Mesothelial cell of epicardium (in vitro differentiated cells): ENCODE data around the gene UCHL1. TPM values are rescaled to one million over a fixed set of nuclear protein-coding genes. Genes with fewer than 3 reads are reported as not detected.

Experiments
- DNase-seq, 2 experiments: peaks; one replicate each; pipeline ENCODE4 v3.0.0; 2021; ENCODE audit warnings: low spot score in 2 of 2; ENCODE audit not compliant: unreplicated experiment in 2 of 2
- H3K27ac Mint-ChIP-seq: 2 replicates; pipeline ENCODE4 v1.8.0; 2021; ENCODE audit warnings: mixed read lengths
- H3K27me3 Mint-ChIP-seq: 2 replicates; pipeline ENCODE4 v1.8.0; 2021; ENCODE audit warnings: low read depth, mixed read lengths
- H3K36me3 Mint-ChIP-seq: 2 replicates; pipeline ENCODE4 v1.8.0; 2021; ENCODE audit warnings: mixed read lengths
- H3K4me1 Mint-ChIP-seq: 2 replicates; pipeline ENCODE4 v1.8.0; 2021; ENCODE audit warnings: mixed read lengths
- H3K4me3 Mint-ChIP-seq: 2 replicates; pipeline ENCODE4 v1.8.0; 2021; ENCODE audit warnings: mild to moderate bottlenecking, moderate library complexity, mixed read lengths
- H3K9me3 Mint-ChIP-seq: 2 replicates; pipeline ENCODE4 v1.8.0; 2021; ENCODE audit warnings: mixed read lengths
- total RNA-seq: library from RNA; stranded (reverse); gene quantifications from 3 replicates; pipeline ENCODE4 v1.2.1, GENCODE V29; 2021
- TF ChIP-seq, protein P1 (sequence below): fragments of 200-600 bp; sonication (generic); IDR thresholded peaks from one replicate; pipeline ENCODE4 v1.5.0; 2021; ENCODE audit warnings: antibody characterized with exemption; ENCODE audit not compliant: unreplicated experiment

Gene UCHL1
- total RNA-seq, 1 donor from 2014 or later: 163 TPM

- no peaks in the 10 kb centered on the region for H3K27me3 Mint-ChIP-seq
- H3K36me3 Mint-ChIP-seq: peaks cover 3% of the 10 kb centered on the region
- H3K27ac Mint-ChIP-seq: no peak overlapping the region
- DNase-seq: no peak
- peaks cover 19% of the 10 kb centered on the region for H3K9me3 Mint-ChIP-seq
- peaks cover 13% of the 10 kb centered on the region for H3K4me1 Mint-ChIP-seq
- TF ChIP-seq, protein P1, sequence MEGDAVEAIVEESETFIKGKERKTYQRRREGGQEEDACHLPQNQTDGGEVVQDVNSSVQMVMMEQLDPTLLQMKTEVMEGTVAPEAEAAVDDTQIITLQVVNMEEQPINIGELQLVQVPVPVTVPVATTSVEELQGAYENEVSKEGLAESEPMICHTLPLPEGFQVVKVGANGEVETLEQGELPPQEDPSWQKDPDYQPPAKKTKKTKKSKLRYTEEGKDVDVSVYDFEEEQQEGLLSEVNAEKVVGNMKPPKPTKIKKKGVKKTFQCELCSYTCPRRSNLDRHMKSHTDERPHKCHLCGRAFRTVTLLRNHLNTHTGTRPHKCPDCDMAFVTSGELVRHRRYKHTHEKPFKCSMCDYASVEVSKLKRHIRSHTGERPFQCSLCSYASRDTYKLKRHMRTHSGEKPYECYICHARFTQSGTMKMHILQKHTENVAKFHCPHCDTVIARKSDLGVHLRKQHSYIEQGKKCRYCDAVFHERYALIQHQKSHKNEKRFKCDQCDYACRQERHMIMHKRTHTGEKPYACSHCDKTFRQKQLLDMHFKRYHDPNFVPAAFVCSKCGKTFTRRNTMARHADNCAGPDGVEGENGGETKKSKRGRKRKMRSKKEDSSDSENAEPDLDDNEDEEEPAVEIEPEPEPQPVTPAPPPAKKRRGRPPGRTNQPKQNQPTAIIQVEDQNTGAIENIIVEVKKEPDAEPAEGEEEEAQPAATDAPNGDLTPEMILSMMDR: no peak
- H3K4me3 Mint-ChIP-seq: no peak overlapping the region
Observed at GRCh38 chr4:41290479-41290878, 33.8 kb downstream of the UCHL1 start.

DNA sequence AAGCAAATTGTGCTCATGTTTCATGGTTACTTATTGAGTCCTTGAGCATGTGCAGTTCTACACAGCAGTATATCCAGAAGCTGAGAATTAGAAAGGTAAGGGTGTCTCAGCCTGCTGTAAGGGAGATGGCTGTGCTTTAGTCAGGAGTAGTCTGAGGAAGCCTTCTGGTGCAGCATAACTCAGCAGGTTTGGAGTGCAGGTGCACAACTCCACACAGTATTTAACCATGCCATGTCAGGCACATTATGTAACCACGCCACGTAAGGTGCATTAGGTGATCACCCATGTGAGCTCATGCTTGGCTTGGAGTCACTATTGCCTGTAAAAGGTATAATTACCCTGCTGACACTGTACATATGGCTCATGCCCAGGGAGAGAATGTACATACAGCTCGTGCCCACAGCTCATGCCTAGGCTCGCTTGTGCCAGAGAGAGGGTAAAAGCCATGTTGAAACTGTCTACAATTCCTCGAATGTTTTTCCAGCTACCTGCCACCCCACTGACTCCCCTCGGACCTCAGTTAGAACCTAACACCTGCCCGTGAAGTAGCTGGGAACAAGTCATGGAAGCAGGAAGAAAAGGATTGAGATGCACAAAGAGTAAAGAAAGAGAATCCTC, 37.8 kb downstream of the UCHL1 start:
- peaks cover 9% of the 10 kb centered on the region for H3K4me1 Mint-ChIP-seq
- no peak overlapping the region for H3K27ac Mint-ChIP-seq
- no peak for DNase-seq
- TF ChIP-seq, protein P1: no peak
- H3K9me3 Mint-ChIP-seq: peaks cover 16% of the 10 kb centered on the region
- H3K4me3 Mint-ChIP-seq: no peak overlapping the region
- H3K36me3 Mint-ChIP-seq: no peaks in the 10 kb centered on the region
- no peaks in the 10 kb centered on the region for H3K27me3 Mint-ChIP-seq

- Mint-ChIP-seq H3K4me3 (no peak overlapping the region), H3K27ac (no peak overlapping the region), H3K9me3 (peaks cover 16% of the 10 kb centered on the region), H3K4me1 (peaks cover 9% of the 10 kb centered on the region), H3K27me3 (no peaks in the 10 kb centered on the region), H3K36me3 (no peaks in the 10 kb centered on the region)
- no peak for DNase-seq
- TF ChIP-seq, protein P1: no peak
Observed at GRCh38 chr4:41296995-41297394, 40.3 kb downstream of the UCHL1 start.

GRCh38 chr4:41297832-41298231, 41.1 kb downstream of the UCHL1 start:
- peaks cover 13% of the 10 kb centered on the region for H3K9me3 Mint-ChIP-seq

DNA sequence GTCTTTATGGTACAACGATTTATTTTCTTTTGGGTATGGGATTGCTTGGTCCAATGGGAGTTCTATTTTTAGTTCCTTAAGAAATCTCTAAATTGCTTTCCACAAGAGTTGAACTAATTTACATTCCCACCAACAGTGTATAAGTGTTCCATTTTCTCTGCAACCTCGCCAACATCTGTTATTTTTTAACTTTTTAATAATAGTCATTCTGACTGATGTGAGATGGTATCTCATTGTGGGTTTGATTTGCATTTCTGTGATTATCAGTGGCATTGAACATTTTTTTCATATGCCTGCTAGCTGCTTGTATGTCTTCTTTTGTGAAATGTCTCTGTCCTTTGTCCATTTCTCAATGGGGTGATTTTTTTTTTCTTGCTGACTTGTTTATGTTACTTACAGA, 42.8 kb downstream of the UCHL1 start:
- Mint-ChIP-seq H3K36me3 (no peaks in the 10 kb centered on the region), H3K4me1 (peaks cover 17% of the 10 kb centered on the region), H3K27ac (no peak overlapping the region), H3K27me3 (no peaks in the 10 kb centered on the region), H3K4me3 (no peak overlapping the region), H3K9me3 (peaks cover 13% of the 10 kb centered on the region)
- TF ChIP-seq, protein P1: no peak
- DNase-seq: no peak

More at GRCh38 chr4:41297832-41298231, 41.1 kb downstream of the UCHL1 start:
- TF ChIP-seq, protein P1: no peak
- DNase-seq: no peak
- no peak overlapping the region for H3K4me3 Mint-ChIP-seq
- H3K27me3 Mint-ChIP-seq: no peaks in the 10 kb centered on the region
- no peak overlapping the region for H3K27ac Mint-ChIP-seq
- peaks cover 9% of the 10 kb centered on the region for H3K4me1 Mint-ChIP-seq
- no peaks in the 10 kb centered on the region for H3K36me3 Mint-ChIP-seq
